OCI-LY1 (cell line): ENCODE results near the gene GABRA5.

Source experiments
- CTCF ChIP-seq: fragments of 200-600 bp; sonication (generic), shearing (Covaris generic); IDR thresholded peaks from 2 replicates; pipeline ENCODE4 v1.5.1; 2017; ENCODE audit warnings: mild to moderate bottlenecking, antibody characterized with exemption, low read length, moderate library complexity, mixed read lengths
- EZH2 ChIP-seq: fragments of 200-600 bp; sonication (generic), shearing (Covaris generic); IDR thresholded peaks from 2 replicates; pipeline ENCODE4 v1.8.0; 2017; ENCODE audit warnings: borderline replicate concordance, mixed run types, mild to moderate bottlenecking, antibody characterized with exemption, low read length, moderate library complexity, mixed read lengths

- no peak for TF ChIP-seq CTCF
- no peak for TF ChIP-seq EZH2
Observed at GRCh38 chr15:26892182-26892518, 25.3 kb downstream of the GABRA5 start.
